GM23338 (cell line): Measurements from ENCODE around the gene MEOX2. TPM values are rescaled to one million over a fixed set of nuclear protein-coding genes. Genes with fewer than 3 reads are reported as not detected.

Experiments
- ATAC-seq: fragments of 200-7000 bp; cut with Tn5 transposase; 3 replicates; pipeline ENCODE4 v1.9.1; 2020
- DNase-seq: peaks from one replicate; pipeline ENCODE4 v3.0.0-alpha.2; 2015; ENCODE audit warnings: low spot score
- H2AFZ ChIP-seq: fragments of 200-600 bp; sonication (generic); 2 replicates; pipeline ENCODE4 v1.8.0; 2016; ENCODE audit warnings: antibody characterized with exemption, mild to moderate bottlenecking, moderate library complexity
- H3F3A ChIP-seq: fragments of 200-600 bp; sonication (generic); replicated peaks from 2 replicates; pipeline ENCODE4 v1.8.0; 2017; ENCODE audit warnings: antibody characterized with exemption, mixed run types, low read depth
- H3K27ac ChIP-seq: fragments of 200-600 bp; sonication (generic); 2 replicates; pipeline ENCODE4 v1.6.1; 2016; ENCODE audit warnings: low read depth
- H3K27me3 ChIP-seq: fragments of 200-600 bp; sonication (generic); 2 replicates; pipeline ENCODE4 v1.8.0; 2016; ENCODE audit warnings: mild to moderate bottlenecking, mixed run types, moderate library complexity; ENCODE audit not compliant: insufficient read depth
- H3K36me3 ChIP-seq: fragments of 200-600 bp; sonication (generic); 2 replicates; pipeline ENCODE4 v1.8.0; 2016; ENCODE audit warnings: mild to moderate bottlenecking; ENCODE audit not compliant: insufficient read depth
- H3K4me1 ChIP-seq: fragments of 200-600 bp; sonication (generic); 2 replicates; pipeline ENCODE4 v1.8.0; 2016; ENCODE audit warnings: mild to moderate bottlenecking, moderate library complexity; ENCODE audit not compliant: insufficient read depth
- H3K4me2 ChIP-seq: fragments of 200-600 bp; sonication (generic); 2 replicates; pipeline ENCODE4 v1.7.1; 2017; ENCODE audit warnings: mixed run types
- H3K4me3 ChIP-seq: fragments of 200-600 bp; sonication (generic); 2 replicates; pipeline ENCODE4 v1.6.1; 2016; ENCODE audit warnings: mixed run types
- H3K79me2 ChIP-seq: fragments of 200-600 bp; sonication (generic); replicated peaks from 2 replicates; pipeline ENCODE4 v1.8.0; 2017; ENCODE audit warnings: mild to moderate bottlenecking; ENCODE audit not compliant: insufficient read depth
- H3K9me2 ChIP-seq: fragments of 200-600 bp; sonication (generic); 2 replicates; pipeline ENCODE4 v1.8.0; 2017; ENCODE audit not compliant: insufficient read depth
- H4K20me1 ChIP-seq: fragments of 200-600 bp; sonication (generic); replicated peaks from 2 replicates; pipeline ENCODE4 v1.8.0; 2017; ENCODE audit warnings: mild to moderate bottlenecking; ENCODE audit not compliant: insufficient read depth
- H3K27ac Mint-ChIP-seq: 2 replicates; pipeline ENCODE4 v1.8.0; 2020; ENCODE audit warnings: inconsistent platforms, mild to moderate bottlenecking, moderate library complexity, mixed read lengths
- H3K27me3 Mint-ChIP-seq: 3 replicates; pipeline ENCODE4 v1.8.0; 2022; ENCODE audit warnings: low read depth, mild to moderate bottlenecking, moderate library complexity, mixed read lengths, inconsistent platforms; ENCODE audit not compliant: insufficient read depth, poor library complexity
- H3K36me3 Mint-ChIP-seq: 3 replicates; pipeline ENCODE4 v1.8.0; 2021; ENCODE audit warnings: low read depth, mild to moderate bottlenecking, inconsistent platforms, moderate library complexity, mixed read lengths
- H3K4me1 Mint-ChIP-seq: 3 replicates; pipeline ENCODE4 v1.8.0; 2020; ENCODE audit warnings: mild to moderate bottlenecking, inconsistent platforms, mixed read lengths
- H3K4me3 Mint-ChIP-seq: 3 replicates; pipeline ENCODE4 v1.8.0; 2021; ENCODE audit warnings: moderate library complexity, mild to moderate bottlenecking, inconsistent platforms, mixed read lengths
- H3K9me3 Mint-ChIP-seq: 3 replicates; pipeline ENCODE4 v1.8.0; 2020; ENCODE audit warnings: moderate library complexity, mild to moderate bottlenecking, inconsistent platforms, mixed read lengths
- CREB1 ChIP-seq: fragments of 250-450 bp; sonication (Bioruptor Pico); IDR thresholded peaks from 2 replicates; pipeline ENCODE4 v1.5.0; 2020; ENCODE audit warnings: low read depth, mild to moderate bottlenecking, moderate library complexity
- CTCF ChIP-seq, 2 experiments: fragments of 200-600 bp in 1 of 2; sonication (generic) in 1 of 2; conservative IDR thresholded peaks; 2 replicates each; pipeline versions ENCODE4 v1.5.1 to v1.6.1; 2016 to 2017; ENCODE audit warnings: antibody characterized with exemption in 2 of 2, low read depth in 2 of 2, mild to moderate bottlenecking in 2 of 2, moderate library complexity in 1 of 2
- EZH2phosphoT487 ChIP-seq: fragments of 200-600 bp; sonication (generic); IDR thresholded peaks from one replicate; pipeline ENCODE4 v1.8.1; 2018; ENCODE audit warnings: antibody characterized with exemption; ENCODE audit not compliant: unreplicated experiment
- JUNB ChIP-seq: IDR thresholded peaks from one replicate; pipeline ENCODE4 v1.6.1; 2016; ENCODE audit warnings: antibody characterized with exemption; ENCODE audit not compliant: unreplicated experiment
- ZNF114 ChIP-seq: fragments of 250-450 bp; sonication (Bioruptor Pico); IDR thresholded peaks from 2 replicates; pipeline ENCODE4 v1.5.0; 2020; ENCODE audit warnings: mild to moderate bottlenecking, moderate library complexity
- ZNF462 ChIP-seq: fragments of 250-450 bp; sonication (Bioruptor Pico); IDR thresholded peaks from 2 replicates; pipeline ENCODE4 v1.5.0; 2020; ENCODE audit warnings: mild to moderate bottlenecking, moderate library complexity
- polyA plus RNA-seq: library from polyadenylated mRNA; unstranded; fragments of >200 nt; fragmentation: Nextera tagmentation; extraction: Ambion mirVana; gene quantifications from 2 replicates; pipeline ENCODE4 v1.2.1, GENCODE V29; 2016
- total RNA-seq: library from RNA; depleted of rRNA; stranded (reverse); fragments of >200 nt; shearing (Covaris generic); gene quantifications from 2 replicates; pipeline ENCODE4 v1.2.3, GENCODE V29; 2014

The MEOX2 gene
- total and polyA plus RNA-seq, 2 experiments from 2014 or later: 0.50 to 1.2 TPM

- H3K9me2 ChIP-seq: no peaks in the 10 kb centered on the region
- no peak overlapping the region for H3K4me2 ChIP-seq
- no peaks in the 10 kb centered on the region for H3K36me3 Mint-ChIP-seq
- H3K4me1 Mint-ChIP-seq: no peaks in the 10 kb centered on the region
- no peak overlapping the region for H3K4me3 ChIP-seq
- ATAC-seq (no peak), DNase-seq (no peak)
- no peaks in the 10 kb centered on the region for H3K36me3 ChIP-seq
- H4K20me1 ChIP-seq: no peaks in the 10 kb centered on the region
- no peak overlapping the region for H3K27ac ChIP-seq
- TF ChIP-seq ZNF114 (CRISPR knock-in tag): no peak
- TF ChIP-seq ZNF462 (CRISPR knock-in tag): no peak
- TF ChIP-seq EZH2phosphoT487: no peak
- no peak for TF ChIP-seq JUNB
- TF ChIP-seq CTCF (conservative IDR thresholded peaks at IDR 0.05; ENCODE audit: low read depth in 2 of 2): no peak
- TF ChIP-seq CREB1 (CRISPR knock-in tag): no peak
- H3K79me2 ChIP-seq: no peaks in the 10 kb centered on the region
- H3K27me3 Mint-ChIP-seq: no peaks in the 10 kb centered on the region
- H3K27ac Mint-ChIP-seq: no peak overlapping the region
- H3K4me1 ChIP-seq: no peaks in the 10 kb centered on the region
- H2AFZ ChIP-seq: no peak overlapping the region
- no peaks in the 10 kb centered on the region for H3K27me3 ChIP-seq
- H3F3A ChIP-seq: no peaks in the 10 kb centered on the region
- no peaks in the 10 kb centered on the region for H3K9me3 Mint-ChIP-seq
- no peak overlapping the region for H3K4me3 Mint-ChIP-seq
Measured at GRCh38 chr7:15675379-15675778, 11.1 kb downstream of the MEOX2 start.
